ENCODE results near the gene IRS2.

DNA sequence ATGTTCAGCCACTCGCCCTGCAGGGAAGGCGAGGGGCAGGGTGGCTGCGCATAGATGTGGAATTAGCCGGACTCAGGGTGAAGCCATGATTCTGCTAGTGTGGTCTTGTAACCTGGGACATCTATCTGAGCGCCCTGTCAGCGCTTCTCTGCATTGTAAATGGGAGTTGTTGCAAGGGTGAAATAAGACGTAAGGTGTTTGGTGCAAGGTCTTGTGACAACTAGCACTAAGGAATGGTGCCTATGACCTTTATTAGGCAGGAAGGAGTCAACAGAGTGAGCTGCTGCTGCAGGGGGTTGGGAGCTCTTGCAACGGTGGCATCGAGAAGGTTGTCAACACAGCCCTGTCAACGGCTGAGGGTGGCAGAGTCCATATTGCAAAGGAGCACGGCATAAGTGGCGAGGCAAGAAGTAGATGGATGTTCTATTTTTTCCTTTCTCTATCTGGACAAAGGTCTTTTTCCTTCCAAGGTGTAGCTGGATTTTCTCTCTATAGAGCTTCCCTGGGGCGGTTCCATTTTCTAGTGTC, 49.3 kb downstream of the IRS2 start:
- TF ChIP-seq, protein P1, sequence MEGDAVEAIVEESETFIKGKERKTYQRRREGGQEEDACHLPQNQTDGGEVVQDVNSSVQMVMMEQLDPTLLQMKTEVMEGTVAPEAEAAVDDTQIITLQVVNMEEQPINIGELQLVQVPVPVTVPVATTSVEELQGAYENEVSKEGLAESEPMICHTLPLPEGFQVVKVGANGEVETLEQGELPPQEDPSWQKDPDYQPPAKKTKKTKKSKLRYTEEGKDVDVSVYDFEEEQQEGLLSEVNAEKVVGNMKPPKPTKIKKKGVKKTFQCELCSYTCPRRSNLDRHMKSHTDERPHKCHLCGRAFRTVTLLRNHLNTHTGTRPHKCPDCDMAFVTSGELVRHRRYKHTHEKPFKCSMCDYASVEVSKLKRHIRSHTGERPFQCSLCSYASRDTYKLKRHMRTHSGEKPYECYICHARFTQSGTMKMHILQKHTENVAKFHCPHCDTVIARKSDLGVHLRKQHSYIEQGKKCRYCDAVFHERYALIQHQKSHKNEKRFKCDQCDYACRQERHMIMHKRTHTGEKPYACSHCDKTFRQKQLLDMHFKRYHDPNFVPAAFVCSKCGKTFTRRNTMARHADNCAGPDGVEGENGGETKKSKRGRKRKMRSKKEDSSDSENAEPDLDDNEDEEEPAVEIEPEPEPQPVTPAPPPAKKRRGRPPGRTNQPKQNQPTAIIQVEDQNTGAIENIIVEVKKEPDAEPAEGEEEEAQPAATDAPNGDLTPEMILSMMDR (conservative IDR thresholded peaks at IDR 0.05 in 1 of 2, IDR thresholded peaks at IDR 0.05 in 1 of 2; ENCODE audit: low read depth in 1 of 2, low read length in 2 of 2) = no peak
- no peak for TF ChIP-seq EZH2 (IDR thresholded peaks at IDR 0.05; ENCODE audit: low read length, missing control alignments)

Measured in fibroblast of lung (primary cell).